ENCODE data around the gene CYB5A.

GRCh38 chr18:74226156-74226555, 65.6 kb downstream of the CYB5A start:
- TF ChIP-seq CTCF (IDR thresholded peaks at IDR 0.05) = no peak
- no peak for TF ChIP-seq POLR2A (IDR thresholded peaks at IDR 0.05)
- no peak for TF ChIP-seq EP300 (IDR thresholded peaks at IDR 0.05)
